Stimulated activated CD4-positive, alpha-beta T cell treated with anti-CD3 and anti-CD28 coated beads, Interleukin-15, amount 100 ng/mL, for 48 hours (primary cell): ENCODE results near the gene SULT1E1.

Source experiments
- DNase-seq, 2 donors: peaks; one replicate each; pipeline ENCODE4 v3.0.0-alpha.2; 2020; ENCODE audit warnings: low read depth in 2 of 2

SULT1E1 gene

GRCh38 chr4:69860052-69860451 is at the start of gene SULT1E1:
Gene SULT1E1 (minus strand): TSS chr4:69860145. CDS start chr4:69857644, 2,501 bp downstream.
- no peak for DNase-seq

GRCh38 chr4:69909195-69909594 is 49.2 kb upstream of the SULT1E1 start:
- DNase-seq = no peak

GRCh38 chr4:69907151-69907550 is 47.2 kb upstream of the SULT1E1 start:
- DNase-seq = no peak

- no peak for DNase-seq
Observed at GRCh38 chr4:69896530-69897116, 36.7 kb upstream of the SULT1E1 start.

- no peak for DNase-seq
Observed at GRCh38 chr4:69894721-69895120, 34.8 kb upstream of the SULT1E1 start.

- no peak for DNase-seq
Observed at GRCh38 chr4:69894186-69894585, 34.2 kb upstream of the SULT1E1 start.

- no peak for DNase-seq
Observed at GRCh38 chr4:69888336-69888735, 28.4 kb upstream of the SULT1E1 start.

- DNase-seq = no peak
Observed at GRCh38 chr4:69882150-69882549, 22.2 kb upstream of the SULT1E1 start.

GRCh38 chr4:69881173-69881773 is 21.3 kb upstream of the SULT1E1 start:
- peak; percentile 1 to 2 for DNase-seq

- DNase-seq = no peak
Observed at GRCh38 chr4:69878250-69878649, 18.3 kb upstream of the SULT1E1 start.

GRCh38 chr4:69877453-69877852 is 17.5 kb upstream of the SULT1E1 start:
- no peak for DNase-seq

GRCh38 chr4:69876071-69876470 is 16.1 kb upstream of the SULT1E1 start:
- no peak for DNase-seq

- DNase-seq = no peak
Observed at GRCh38 chr4:69875576-69875975, 15.6 kb upstream of the SULT1E1 start.

- DNase-seq = no peak
Observed at GRCh38 chr4:69874507-69874906, 14.6 kb upstream of the SULT1E1 start.

GRCh38 chr4:69861756-69862155 is 1.8 kb upstream of the SULT1E1 start:
- no peak for DNase-seq

- no peak for DNase-seq
Observed at GRCh38 chr4:69860521-69861298, 765 bp upstream of the SULT1E1 start.

- no peak for DNase-seq
Observed at GRCh38 chr4:69859140-69859685, 732 bp downstream of the SULT1E1 start.

GRCh38 chr4:69858690-69859089 is 1.3 kb downstream of the SULT1E1 start:
- no peak for DNase-seq

- no peak for DNase-seq
Observed at GRCh38 chr4:69855822-69856221, 4.1 kb downstream of the SULT1E1 start.

GRCh38 chr4:69849969-69850368 is 10.0 kb downstream of the SULT1E1 start:
- DNase-seq = no peak

GRCh38 chr4:69849297-69849696 is 10.6 kb downstream of the SULT1E1 start:
- DNase-seq = no peak

- DNase-seq = no peak
Observed at GRCh38 chr4:69848028-69848427, 11.9 kb downstream of the SULT1E1 start.

- DNase-seq = no peak
Observed at GRCh38 chr4:69843932-69844331, 16.0 kb downstream of the SULT1E1 start.
